Kidney (tissue), 14 donors: ENCODE results near the gene CENPK. TPM values are rescaled to one million over a fixed set of nuclear protein-coding genes. Genes with fewer than 3 reads are reported as not detected.

Source experiments
- DNase-seq, 5 donors: peaks; one replicate each; pipeline ENCODE4 v3.0.0-alpha.2; 2013 to 2020
- FAIRE-seq: peaks from 2 replicates; lab custom pipeline; 2012; peaks lifted over from hg19 to GRCh38; lab: Jason Lieb, UNC
- H3K27ac ChIP-seq, 2 donors: one replicate each; pipeline ENCODE4 v1.7.0; 2013; ENCODE audit warnings: low read depth in 2 of 2, low read length in 2 of 2, inconsistent platforms in 1 of 2
- H3K27me3 ChIP-seq: one replicate; pipeline ENCODE4 v1.7.1; 2013; ENCODE audit warnings: low read length, inconsistent platforms; ENCODE audit not compliant: control insufficient read depth, insufficient read depth
- H3K36me3 ChIP-seq, 3 donors: one replicate each; pipeline versions ENCODE4 v1.7.0 to v1.7.1; 2013; ENCODE audit warnings: low read length in 3 of 3, control low read depth in 1 of 3, inconsistent platforms in 1 of 3; ENCODE audit not compliant: insufficient read depth in 3 of 3, control insufficient read depth in 2 of 3
- H3K4me1 ChIP-seq, 3 donors: one replicate each; pipeline versions ENCODE4 v1.7.0 to v1.7.1; 2013; ENCODE audit warnings: low read length in 3 of 3, inconsistent platforms in 1 of 3, low read depth in 1 of 3; ENCODE audit not compliant: control insufficient read depth in 2 of 3, insufficient read depth in 2 of 3
- H3K4me3 ChIP-seq, 3 donors: one replicate each; pipeline versions ENCODE4 v1.7.0 to v1.8.1; 2013; ENCODE audit warnings: low read length in 3 of 3, control low read depth in 1 of 3, inconsistent platforms in 1 of 3
- H3K9ac ChIP-seq, 3 donors: one replicate each; pipeline versions ENCODE4 v1.7.0 to v1.7.1; 2013; ENCODE audit warnings: low read length in 3 of 3, control low read depth in 1 of 3, inconsistent platforms in 1 of 3
- H3K9me3 ChIP-seq, 3 donors: one replicate each; pipeline versions ENCODE4 v1.7.0 to v1.7.1; 2013; ENCODE audit warnings: low read length in 3 of 3, control low read depth in 1 of 3, inconsistent platforms in 1 of 3; ENCODE audit not compliant: control insufficient read depth in 2 of 3, insufficient read depth in 1 of 3
- CTCF ChIP-seq: IDR thresholded peaks from 3 replicates; pipeline ENCODE4 v1.5.1; 2012; ENCODE audit warnings: mild to moderate bottlenecking, moderate library complexity, borderline replicate concordance; ENCODE audit not compliant: insufficient read depth; ENCODE audit errors: extremely low read depth
- intact Hi-C: fragments of 100-400 bp; cut with DNase I; formaldehyde crosslinking; loops from one replicate; pipeline ENCODE4 v1.11.1; 2022
- polyA plus RNA-seq: library from polyadenylated mRNA; stranded (reverse); fragments of 350-450 nt; fragmentation: Illumina TruSeq; extraction: RNeasy Lipid Tissue Mini Kit (QIAGEN cat#74804); gene quantifications from one replicate; pipeline ENCODE4 v1.2.3, GENCODE V29; 2014; ENCODE audit warnings: low read depth, low replicate concordance; ENCODE audit not compliant: insufficient read depth
- total RNA-seq: library from RNA; stranded (reverse); fragmentation: NEBNext Ultra II Directional; extraction: Animal tissue kit (Norgen Biotek cat#: 25700); gene quantifications from one replicate; pipeline ENCODE4 v1.2.1, GENCODE V29; 2021
- donor health status: control.
- donor health status: control.
- donor health status: control.
- donor health status: control.
- donor health status: control.
- donor health status: DM: yes; HTN: yes; CAD: no.
- donor health status: Normal renal cell carcinoma (clear cell type).

CENPK gene
- total and polyA plus RNA-seq, 2 donors from 2014 or later: 3.5 TPM; not detected in 1

DNA sequence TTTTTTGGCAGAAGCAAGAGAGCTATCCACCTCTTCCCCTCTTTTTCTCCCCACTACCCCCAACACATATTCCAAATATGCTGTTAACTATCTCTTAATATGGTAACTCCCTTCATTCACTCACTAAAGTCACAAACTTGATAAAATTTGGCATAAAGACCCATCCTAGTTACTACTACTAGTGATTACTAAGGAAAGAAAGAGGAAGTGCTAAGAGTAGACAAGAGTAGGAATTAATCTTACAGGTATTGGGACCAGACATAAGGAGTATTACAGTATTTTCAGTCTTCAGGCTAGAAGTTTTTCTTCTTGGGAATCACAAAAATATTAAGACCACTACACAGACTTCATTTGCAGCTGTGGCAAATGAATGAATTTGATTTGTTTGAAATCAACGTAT lies 83.4 kb downstream of the CENPK start:
- Histone ChIP-seq H3K27me3 (peaks cover 3% of the 10 kb centered on the region), H3K4me3 (peak overlapping the region in 1 of 3 donors; percentile 84), H3K4me1 (peaks cover 0 to 4% (median 0%) of the 10 kb centered on the region in 3 donors), H3K36me3 (no peaks in the 10 kb centered on the region), H3K9ac (no peak overlapping the region), H3K27ac (no peak overlapping the region), H3K9me3 (no peaks in the 10 kb centered on the region)
- FAIRE-seq: no peak
- DNase-seq: peak in 1 of 5 donors; percentile 5
- no peak for TF ChIP-seq CTCF
- intact Hi-C loops: no loop called here

- H3K27me3 ChIP-seq: peaks cover 3% of the 10 kb centered on the region
- H3K4me3 ChIP-seq: no peak overlapping the region
- no peak for DNase-seq
- H3K36me3 ChIP-seq: no peaks in the 10 kb centered on the region
- no peaks in the 10 kb centered on the region for H3K9me3 ChIP-seq
- peaks cover 0 to 4% (median 0%) of the 10 kb centered on the region in 3 donors for H3K4me1 ChIP-seq
- intact Hi-C loops: no loop called here
- TF ChIP-seq CTCF: no peak
- no peak overlapping the region for H3K27ac ChIP-seq
- no peak overlapping the region for H3K9ac ChIP-seq
- no peak for FAIRE-seq
Measured at GRCh38 chr5:65478336-65478735, 84.6 kb downstream of the CENPK start.

- peaks cover 3% of the 10 kb centered on the region for H3K27me3 ChIP-seq
- DNase-seq: no peak
- TF ChIP-seq CTCF: no peak
- no peak for FAIRE-seq
- no peaks in the 10 kb centered on the region for H3K36me3 ChIP-seq
- H3K9me3 ChIP-seq: no peaks in the 10 kb centered on the region
- H3K4me3 ChIP-seq: no peak overlapping the region
- intact Hi-C loops: no loop called here
- peaks cover 0 to 4% (median 0%) of the 10 kb centered on the region in 3 donors for H3K4me1 ChIP-seq
- no peak overlapping the region for H3K27ac ChIP-seq
- H3K9ac ChIP-seq: no peak overlapping the region
Measured at GRCh38 chr5:65475895-65476294, 87.1 kb downstream of the CENPK start.

DNA sequence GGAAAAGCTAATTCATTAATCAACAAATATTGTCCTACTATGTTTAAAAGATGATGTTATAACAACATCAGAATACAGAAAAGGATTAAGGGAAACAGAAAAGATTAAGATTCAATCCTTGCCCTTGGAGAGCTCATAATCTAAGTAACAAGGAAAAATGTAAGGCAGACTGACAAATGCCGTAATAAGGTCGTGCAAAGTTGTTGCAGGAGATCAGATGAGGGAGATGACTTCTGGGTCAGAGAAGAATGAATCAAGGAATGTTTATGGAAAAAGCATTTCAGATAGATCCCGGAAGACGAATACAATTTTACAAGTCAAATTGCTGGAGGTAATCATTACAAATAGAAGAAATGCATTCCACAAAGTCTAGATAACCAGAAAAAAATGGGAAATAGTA lies 87.6 kb downstream of the CENPK start:
- TF ChIP-seq CTCF: no peak
- Histone ChIP-seq H3K9ac (no peak overlapping the region), H3K36me3 (no peaks in the 10 kb centered on the region), H3K27ac (no peak overlapping the region), H3K9me3 (no peaks in the 10 kb centered on the region), H3K4me1 (no peaks in the 10 kb centered on the region), H3K4me3 (no peak overlapping the region), H3K27me3 (peaks cover 3% of the 10 kb centered on the region)
- no peak for FAIRE-seq
- intact Hi-C loops: no loop called here
- DNase-seq: no peak
